NCI-H2196 (cell line): ENCODE data around the gene KRT81.
"Not testable (repeated sequence)": the region's sequence is repeated elsewhere in the genome, so short reads cannot be mapped to it uniquely, and the experiment has no call there.

Experiments
- DNase-seq: peaks from one replicate; lab custom pipeline; 2025; ENCODE audit not compliant: unreplicated experiment; lab: John Stamatoyannopoulos, UW

The KRT81 gene

GRCh38 chr12:52300796-52301691 is 9.7 kb upstream of the KRT81 start:
- DNase-seq, result no peak

- no peak for DNase-seq
Measured at GRCh38 chr12:52298677-52299190, 7.4 kb upstream of the KRT81 start.

- DNase-seq, result peak; percentile 57
Measured at GRCh38 chr12:52296572-52297215, 5.4 kb upstream of the KRT81 start.

- DNase-seq, result no peak
Measured at GRCh38 chr12:52295663-52296062, 4.3 kb upstream of the KRT81 start.

GRCh38 chr12:52294803-52295202 is 3.5 kb upstream of the KRT81 start:
- no peak for DNase-seq

GRCh38 chr12:52293926-52294325 is 2.6 kb upstream of the KRT81 start:
- no peak for DNase-seq

- DNase-seq, result not testable (repeated sequence)
Measured at GRCh38 chr12:52290483-52291134, 725 bp downstream of the KRT81 start.

GRCh38 chr12:52287816-52288805 is 3.2 kb downstream of the KRT81 start:
- DNase-seq, result not testable (repeated sequence)

- DNase-seq, result not testable (repeated sequence)
Measured at GRCh38 chr12:52286857-52287785, 4.2 kb downstream of the KRT81 start.

- no peak for DNase-seq
Measured at GRCh38 chr12:52285851-52286530, 5.3 kb downstream of the KRT81 start.

- no peak for DNase-seq
Measured at GRCh38 chr12:52285172-52285745, 6.1 kb downstream of the KRT81 start.

- no peak for DNase-seq
Measured at GRCh38 chr12:52284562-52285171, 6.7 kb downstream of the KRT81 start.

GRCh38 chr12:52280796-52281560 is 10.4 kb downstream of the KRT81 start:
- DNase-seq, result peak; percentile 42

GRCh38 chr12:52280319-52280795 is 11.0 kb downstream of the KRT81 start:
- DNase-seq, result peak; percentile 75

- no peak for DNase-seq
Measured at GRCh38 chr12:52279422-52280318, 11.7 kb downstream of the KRT81 start.
